ENCODE measurements around the gene INF2.

INF2 gene

GRCh38 chr14:104700747-104701217 lies 11.4 kb downstream of the INF2 start:
- no peak for TF ChIP-seq CTCF (conservative IDR thresholded peaks at IDR 0.05)
- H3K27ac ChIP-seq, result no peak overlapping the region

- H3K27ac ChIP-seq, result no peak overlapping the region
- no peak for TF ChIP-seq CTCF (conservative IDR thresholded peaks at IDR 0.05)
Measured at GRCh38 chr14:104701383-104702076, 12.1 kb downstream of the INF2 start.

- no peak overlapping the region for H3K27ac ChIP-seq
- no peak for TF ChIP-seq CTCF (conservative IDR thresholded peaks at IDR 0.05)
Measured at GRCh38 chr14:104702106-104702505, 12.7 kb downstream of the INF2 start.

GRCh38 chr14:104702673-104703072 lies 13.3 kb downstream of the INF2 start:
- TF ChIP-seq CTCF (conservative IDR thresholded peaks at IDR 0.05), result no peak

GRCh38 chr14:104703269-104703668 lies 13.9 kb downstream of the INF2 start:
- no peak for TF ChIP-seq CTCF (conservative IDR thresholded peaks at IDR 0.05)
- no peak overlapping the region for H3K27ac ChIP-seq

More at GRCh38 chr14:104702673-104703072, 13.3 kb downstream of the INF2 start:
- no peak overlapping the region for H3K27ac ChIP-seq

GRCh38 chr14:104704252-104704651 lies 14.8 kb downstream of the INF2 start:
- TF ChIP-seq CTCF (conservative IDR thresholded peaks at IDR 0.05), result no peak

GRCh38 chr14:104705340-104706047 lies 16.1 kb downstream of the INF2 start:
- no peak overlapping the region for H3K27ac ChIP-seq
- no peak for TF ChIP-seq CTCF (conservative IDR thresholded peaks at IDR 0.05)

More at GRCh38 chr14:104704252-104704651, 14.8 kb downstream of the INF2 start:
- no peak overlapping the region for H3K27ac ChIP-seq

All from VCaP (cell line).